ENCODE results near the gene RAB11FIP4. TPM values are rescaled to one million over a fixed set of nuclear protein-coding genes. Genes with fewer than 3 reads are reported as not detected.

The RAB11FIP4 gene
- total RNA-seq, 8 experiments from 2014 or later = 7.0 to 44.2 (median 25.2) TPM

Other genes with a start within 250 kb of the RAB11FIP4 start
- gene OMG, start 94.4 kb upstream of the RAB11FIP4 start, total RNA-seq = 10 to 100 TPM in 3 of 8 experiments, 1 to 10 TPM in 5; 1.2 to 54.9 (median 3.6) TPM
- 10 to 100 TPM in 1 of 8 experiments, 1 to 10 TPM in 4, under 1 TPM in 3; 0.38 to 11.9 (median 1.1) TPM for gene EVI2B, start 77.6 kb upstream of the RAB11FIP4 start, total RNA-seq
- gene EVI2A, start 70.1 kb upstream of the RAB11FIP4 start, total RNA-seq = 10 to 100 TPM in 1 of 8 experiments, 1 to 10 TPM in 5, under 1 TPM in 2; 0.50 to 14.5 (median 1.2) TPM